Right renal pelvis (tissue), 4 donors: ENCODE data around the gene NBAS. TPM values are rescaled to one million over a fixed set of nuclear protein-coding genes. Genes with fewer than 3 reads are reported as not detected.

Experiments used
- DNase-seq, 4 donors: peaks; one replicate each; pipeline ENCODE4 v3.0.0-alpha.2; 2013; ENCODE audit warnings: low read depth in 4 of 4, low spot score in 3 of 4, missing footprints in 1 of 4
- polyA plus RNA-seq, 4 donors: library from polyadenylated mRNA; unstranded; fragments of 120-200 nt; gene quantifications; one replicate each; pipeline ENCODE4 v1.2.1, GENCODE V29; 2013; ENCODE audit not compliant: insufficient read length in 4 of 4

Gene NBAS
- polyA plus RNA-seq, 4 donors, result 49.6 to 58.1 (median 56.3) TPM

DNA sequence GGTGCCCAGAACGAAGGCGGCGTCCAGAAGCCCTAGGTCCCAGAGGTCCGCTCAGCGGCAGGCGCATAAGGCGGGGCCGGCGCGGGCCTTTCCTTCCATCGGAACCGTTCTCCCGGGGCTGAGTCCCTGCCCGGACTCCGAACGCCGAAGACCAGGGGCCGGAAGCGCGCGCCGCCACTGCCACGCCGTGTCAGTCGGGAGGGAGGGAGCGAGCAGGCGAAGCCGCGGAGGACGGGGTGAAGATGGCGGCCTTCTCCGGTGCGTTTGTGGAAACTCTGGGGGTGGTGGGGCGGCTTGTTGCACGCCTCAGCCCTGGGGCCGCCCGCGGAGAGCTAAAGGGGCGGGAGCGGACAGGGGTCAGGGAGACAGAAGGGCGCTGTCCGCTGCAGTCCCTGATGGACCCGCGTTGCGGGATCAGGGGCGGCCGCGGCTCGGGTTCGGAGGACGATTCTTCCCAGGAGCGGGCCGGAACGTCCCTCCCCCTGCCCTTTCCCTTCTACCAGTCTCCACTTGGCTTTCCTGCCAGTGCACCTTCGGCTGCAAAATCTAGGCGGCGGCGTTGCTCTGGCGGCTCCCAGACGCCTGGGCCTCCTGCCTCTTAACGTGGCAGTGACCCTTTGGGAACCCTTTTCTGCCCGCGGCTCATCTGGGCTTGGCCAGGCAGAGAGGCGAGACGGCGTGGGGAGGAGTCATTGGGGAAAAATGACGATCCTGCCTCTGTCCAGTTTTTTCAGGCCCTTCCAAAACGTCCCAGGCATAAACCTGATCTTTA lies 30.7 kb upstream of the NBAS start, which contains the start of gene DDX1:
TSS of gene DDX1 (plus strand) at position 177 of the 772 bp plus-strand sequence. CDS start at position 243, 66 bp downstream.
- DNase-seq, result peak; percentile 73 to 82 (median 78)

GRCh38 chr2:15591373-15591691 lies 30.2 kb upstream of the NBAS start:
- DNase-seq, result no peak

DNA sequence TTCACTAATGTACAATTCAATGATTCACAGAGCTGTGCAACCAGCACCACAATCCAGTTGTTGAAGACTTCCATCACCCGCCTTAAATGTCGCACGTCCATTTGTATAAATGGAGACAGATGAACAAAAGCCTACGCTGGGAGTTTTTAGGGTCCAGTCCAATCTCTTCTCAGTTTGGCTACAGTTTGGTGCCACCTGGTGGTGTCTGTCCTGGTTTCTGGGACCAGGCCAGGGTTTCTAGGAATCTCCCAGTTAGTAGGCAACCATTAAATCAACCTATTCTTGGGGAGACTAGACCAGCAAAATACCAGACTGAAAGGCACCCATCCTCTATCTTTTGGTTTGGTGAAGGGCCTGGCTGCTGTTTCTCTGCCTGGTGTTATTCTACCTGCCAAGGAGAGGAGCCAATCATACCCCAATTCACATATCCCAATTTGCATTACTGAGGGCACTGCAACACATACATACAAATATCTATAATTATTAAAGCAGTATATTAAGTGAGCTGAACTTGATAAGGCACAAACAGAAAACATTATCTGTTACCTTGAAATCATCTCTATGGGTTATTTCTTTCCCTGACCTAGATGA lies 27.3 kb upstream of the NBAS start:
- DNase-seq, result peak in 1 of 4 donors; percentile 60

- no peak for DNase-seq
Observed at GRCh38 chr2:15584767-15585469, 23.8 kb upstream of the NBAS start.

- DNase-seq, result no peak
Observed at GRCh38 chr2:15584316-15584715, 23.2 kb upstream of the NBAS start.

DNA sequence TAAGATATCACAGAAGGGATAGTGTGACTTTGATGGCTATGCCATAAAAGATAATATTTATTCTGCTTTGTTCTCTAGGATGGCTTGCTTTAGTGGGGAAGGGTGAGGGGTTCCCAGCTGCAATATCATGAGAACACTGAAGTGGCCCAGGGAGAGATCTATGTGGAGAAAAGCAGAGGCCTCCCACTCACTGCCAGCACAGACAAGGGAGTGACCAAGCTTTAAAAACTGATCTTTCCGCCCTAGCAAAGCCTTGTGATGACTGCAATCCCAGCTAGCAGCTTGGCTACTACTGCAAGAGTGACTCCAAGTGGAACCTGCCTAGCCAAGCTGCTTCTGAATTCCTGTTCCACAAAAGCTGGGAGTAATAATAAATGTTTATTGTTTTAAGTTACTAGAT lies 22.7 kb upstream of the NBAS start:
- peak in 1 of 4 donors; percentile 33 for DNase-seq

GRCh38 chr2:15582710-15583357 lies 21.7 kb upstream of the NBAS start:
- peak in 1 of 4 donors; percentile 54 for DNase-seq

DNA sequence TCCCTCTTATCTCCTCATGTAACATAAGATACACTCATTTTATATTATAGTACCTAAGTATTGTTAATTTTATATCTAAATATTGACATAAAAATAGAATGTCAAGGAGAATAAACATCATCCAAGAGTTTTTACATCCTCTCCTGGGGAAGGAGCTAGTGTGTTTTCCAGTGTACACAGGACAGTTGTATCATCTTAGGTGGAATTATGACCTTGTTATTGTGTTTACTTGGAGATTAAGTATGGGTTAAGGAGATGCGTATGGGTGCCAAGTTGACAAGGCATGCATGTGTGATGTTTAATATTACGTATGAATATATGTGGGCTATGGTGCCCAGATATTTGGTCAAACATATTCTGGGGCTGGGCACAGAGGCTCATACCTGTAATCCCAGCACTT lies 19.3 kb upstream of the NBAS start:
- DNase-seq, result no peak

GRCh38 chr2:15579641-15580040 lies 18.5 kb upstream of the NBAS start:
- no peak for DNase-seq

GRCh38 chr2:15577071-15577735 lies 16.1 kb upstream of the NBAS start:
- peak in 1 of 4 donors; percentile 69 for DNase-seq

GRCh38 chr2:15571729-15572128 lies 10.6 kb upstream of the NBAS start:
- no peak for DNase-seq

DNA sequence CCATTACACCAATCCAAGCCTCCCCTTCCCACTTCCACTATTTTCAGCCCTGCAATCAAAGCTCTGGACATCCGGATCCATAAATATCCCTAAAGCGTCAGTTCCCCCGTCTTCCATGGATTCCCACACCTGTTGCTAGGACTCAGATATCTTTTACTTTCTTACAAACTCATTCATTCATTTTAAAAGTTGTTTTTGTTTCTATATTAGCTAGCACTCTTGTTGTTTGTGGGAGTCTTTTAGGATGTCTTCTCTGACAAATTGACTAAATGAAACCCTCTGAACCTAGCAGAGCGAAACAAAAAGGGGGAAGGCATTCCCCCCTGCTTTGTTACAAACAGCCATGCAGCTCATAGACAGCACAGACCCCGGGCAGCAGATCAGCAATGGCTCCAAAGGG lies 9.0 kb upstream of the NBAS start:
- peak in 1 of 4 donors; percentile 48 for DNase-seq

DNA sequence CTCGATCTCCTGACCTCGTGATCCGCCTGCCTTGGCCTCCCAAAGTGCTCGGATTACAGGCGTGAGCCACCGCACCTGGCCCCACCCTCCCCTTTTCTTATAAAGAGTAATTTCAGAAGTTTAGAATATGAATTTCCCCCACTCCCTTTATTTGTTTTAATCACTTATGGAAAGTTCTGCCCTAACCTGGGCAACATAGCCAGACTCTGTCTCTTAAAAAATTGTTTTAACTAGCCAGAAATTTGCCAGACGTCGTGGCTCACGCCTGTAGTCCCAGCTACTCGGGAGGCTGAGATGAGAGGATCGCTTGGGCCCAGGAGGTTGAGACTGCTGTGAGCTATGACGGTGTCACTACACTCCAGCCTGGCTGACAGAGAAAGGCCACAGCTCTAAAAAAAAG lies 7.7 kb upstream of the NBAS start:
- DNase-seq, result no peak

DNA sequence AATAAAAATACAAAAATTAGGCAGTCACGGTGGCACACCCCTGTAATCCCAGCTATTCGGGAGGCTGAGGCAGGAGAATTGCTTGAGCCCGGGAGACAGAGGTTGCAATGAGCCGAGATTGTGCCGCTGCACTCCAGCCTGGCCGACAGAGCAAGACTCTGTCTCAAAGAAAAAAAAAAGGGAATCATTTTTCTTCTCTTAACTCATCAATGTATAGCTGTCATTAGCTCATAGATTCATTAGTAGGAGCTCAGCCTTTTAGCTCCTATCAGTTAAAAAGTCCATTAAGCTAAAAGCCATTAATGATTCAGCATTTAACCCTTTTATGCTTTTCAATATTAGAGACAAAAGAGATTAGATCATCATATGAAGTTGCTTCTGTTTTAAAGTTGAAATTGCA lies 5.8 kb upstream of the NBAS start:
- DNase-seq, result no peak

DNA sequence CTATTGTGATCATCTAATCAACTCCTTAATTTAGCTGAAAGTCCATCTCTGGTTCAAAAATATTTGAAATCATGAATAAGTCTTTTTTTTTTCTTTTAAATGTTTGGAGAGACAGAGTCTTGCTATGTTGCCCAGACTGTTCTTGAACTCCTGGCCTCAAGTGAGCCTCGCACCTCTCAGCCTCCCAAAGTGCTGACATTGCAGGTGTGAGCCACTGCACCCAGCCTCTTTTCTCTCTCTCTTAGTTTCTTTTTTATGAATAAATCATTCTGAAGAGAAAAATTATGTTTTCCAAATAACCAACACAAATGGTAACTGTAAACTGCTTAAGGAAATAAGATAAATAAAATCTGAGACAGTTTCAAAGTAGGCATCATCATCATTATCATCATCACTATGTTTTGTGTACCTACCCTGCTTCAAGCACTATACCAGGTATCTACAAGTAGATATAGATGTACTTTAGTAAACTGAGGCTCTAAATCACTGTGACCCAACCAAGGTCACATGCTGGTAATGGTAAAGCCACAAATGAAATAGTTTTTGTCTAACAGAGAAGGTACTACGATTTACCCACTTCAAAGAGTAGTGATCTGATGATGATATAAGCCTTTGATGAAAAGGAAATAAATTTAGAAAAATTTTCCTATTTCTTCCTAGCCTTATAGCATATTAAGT lies 5.0 kb upstream of the NBAS start:
- DNase-seq, result no peak

GRCh38 chr2:15565392-15565791 lies 4.3 kb upstream of the NBAS start:
- DNase-seq, result no peak

GRCh38 chr2:15563227-15564100 lies 2.3 kb upstream of the NBAS start:
- DNase-seq, result no peak

DNA sequence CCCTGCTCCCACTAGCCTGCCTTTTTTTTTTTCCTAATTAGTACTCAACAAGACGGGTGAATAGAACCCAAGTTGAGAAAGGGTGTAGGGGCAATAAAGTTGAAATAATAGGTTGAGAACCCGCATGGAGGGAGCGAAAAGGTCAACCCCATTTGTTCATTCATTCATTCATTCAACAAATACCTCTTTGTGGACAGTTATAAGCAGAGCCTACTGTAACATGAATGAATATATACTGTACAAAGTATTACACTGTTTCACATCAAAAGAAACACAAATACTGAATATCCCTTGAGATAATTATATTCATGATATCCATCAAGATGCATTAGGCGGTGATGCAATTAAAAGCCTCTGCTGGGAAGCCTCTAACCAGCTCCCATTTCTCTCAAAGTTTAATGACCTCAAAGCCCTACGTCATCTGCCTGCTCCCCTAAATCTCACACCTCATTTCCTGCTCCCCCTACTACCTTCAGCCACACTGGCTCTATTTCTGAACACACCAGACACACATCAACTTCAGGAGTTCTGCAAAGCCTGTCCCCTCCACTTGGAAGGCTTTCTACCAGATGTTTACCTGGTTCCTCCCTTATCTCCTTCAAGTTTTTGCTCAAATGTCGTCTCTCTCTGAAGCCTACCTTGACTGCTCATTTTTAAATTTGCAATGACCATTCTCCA lies 1.4 kb upstream of the NBAS start:
- no peak for DNase-seq
